ENCODE data around the gene SPSB3. TPM values are rescaled to one million over a fixed set of nuclear protein-coding genes. Genes with fewer than 3 reads are reported as not detected.

Gene SPSB3
- 10 to 100 TPM; 31.1 to 33.0 TPM for total RNA-seq

DNA sequence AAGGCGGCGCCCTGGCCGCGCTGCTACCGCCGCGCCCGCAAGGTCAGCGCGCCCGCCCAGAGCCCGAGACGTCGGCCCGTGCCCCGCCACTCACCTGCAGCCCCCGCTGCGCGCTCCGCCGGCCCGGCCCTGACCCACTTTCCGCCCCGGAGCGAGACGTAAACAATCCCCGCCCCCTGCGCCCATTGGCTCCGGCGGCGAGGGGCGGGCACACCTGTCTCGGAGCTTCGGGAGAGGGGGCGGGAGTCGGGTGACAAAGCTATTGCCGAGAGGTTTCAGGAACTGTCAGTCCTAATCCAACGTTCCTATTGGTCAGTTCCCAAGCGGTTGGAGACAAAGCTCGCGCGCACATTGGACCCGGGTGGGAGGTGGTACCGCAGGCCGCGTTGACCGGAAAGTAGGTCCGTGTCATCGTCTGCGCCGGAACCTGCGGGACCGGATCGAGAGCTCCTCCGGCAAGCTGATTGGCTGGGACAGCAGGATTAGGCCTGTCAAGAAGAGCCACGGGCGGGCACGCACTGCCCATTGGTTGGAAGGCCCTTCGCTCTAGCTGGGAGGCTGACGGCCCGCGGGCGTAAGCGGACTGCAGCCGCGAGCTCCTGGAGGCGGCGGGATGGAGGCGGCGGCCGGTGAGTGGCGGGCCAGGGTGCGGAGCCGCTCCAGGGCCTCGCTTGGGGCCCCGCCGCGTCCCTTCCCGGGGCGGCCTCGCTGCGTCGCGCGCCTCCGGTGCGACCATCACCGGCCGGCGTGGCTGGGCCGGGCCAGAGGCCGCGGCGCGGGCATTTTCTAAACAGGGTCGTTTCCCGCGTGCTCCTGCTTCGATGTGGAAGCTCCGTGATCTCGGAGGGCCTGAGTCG, at the start of gene SPSB3, which contains the start of gene NUBP2:
SPSB3 (minus strand) TSS at position 164 of the 857 bp plus-strand sequence. CDS start 1,088 bp downstream, outside the sequence.
NUBP2 (plus strand) TSS at position 553 of the 857 bp plus-strand sequence; CDS start at position 614, 61 bp downstream.
- DNase-seq (peak; percentile 100), ATAC-seq (peak; percentile 92)
- peaks cover 11% of the 10 kb centered on the region for H3K36me3 Mint-ChIP-seq (ENCODE audit: low read depth)
- H3K27me3 Mint-ChIP-seq (ENCODE audit: low read depth) = no peaks in the 10 kb centered on the region
- H3K4me3 Mint-ChIP-seq = peak within 1 kb of the TSS; percentile 92
- peak within 1 kb of the TSS; percentile 90 for H3K27ac Mint-ChIP-seq
- CTCF ChIA-PET = interaction anchor here (0.6 to 2.8 kb wide), 11 partner anchors 9 to 474 kb away, joined by 3 to 41 read pairs (median 4); partner anchors contain the start of genes EME2, IFT140, MAPK8IP3 and MRPS34
- POLR2A ChIA-PET = interaction anchor here (0.8 to 4.5 kb wide), 11 partner anchors 11 to 361 kb away, joined by 3 to 39 read pairs (median 3); partner anchors contain the start of genes EME2, FAHD1, HAGH and MAPK8IP3
- H3K9me3 Mint-ChIP-seq (ENCODE audit: insufficient read depth) = no peaks in the 10 kb centered on the region
- peaks cover 33% of the 10 kb centered on the region for H3K4me1 Mint-ChIP-seq (ENCODE audit: low read depth)

DNA sequence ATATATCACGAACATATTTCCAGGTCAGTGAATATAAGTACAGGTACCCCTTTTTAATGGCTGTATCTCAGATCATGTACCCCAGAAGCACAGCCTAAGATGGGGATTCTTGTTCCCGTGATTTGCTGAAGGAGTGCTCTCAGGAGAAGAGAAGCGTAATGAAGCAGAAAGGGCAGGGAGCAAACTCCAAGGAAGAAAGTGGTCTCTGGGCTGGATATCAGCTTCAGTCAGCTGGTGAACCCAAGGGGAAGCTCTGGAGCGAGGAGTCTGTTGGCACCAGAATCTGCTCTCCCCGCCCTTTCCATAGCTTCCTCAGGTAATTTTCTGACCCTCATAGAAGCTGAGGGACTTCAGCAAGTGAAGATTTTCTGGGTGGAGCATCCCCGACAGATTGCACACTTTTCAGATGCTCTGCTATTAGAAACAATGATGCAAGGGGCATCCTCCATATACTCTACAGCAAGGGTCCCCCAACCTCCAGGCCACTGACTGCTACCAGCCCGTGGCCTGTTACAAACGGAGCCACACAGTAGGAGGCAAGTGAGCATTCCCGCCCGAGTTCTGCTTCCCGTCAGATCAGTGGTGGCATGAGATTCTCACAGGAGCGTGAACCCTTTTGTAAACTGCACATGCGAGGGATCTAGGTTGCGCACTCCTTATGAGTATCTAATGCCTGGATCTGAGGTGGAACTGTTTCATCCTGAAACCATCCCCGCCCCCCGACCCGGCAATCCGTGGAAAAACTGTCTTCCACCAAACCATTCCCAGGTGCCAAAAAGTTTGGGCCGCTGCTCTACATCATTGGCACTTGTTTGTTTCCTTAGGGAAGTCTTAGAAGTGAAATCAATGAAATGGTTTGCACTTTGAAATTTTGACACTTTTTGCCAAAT, 49.1 kb upstream of the SPSB3 start:
- ATAC-seq = no peak
- H3K27ac Mint-ChIP-seq = no peak overlapping the region
- H3K4me3 Mint-ChIP-seq = no peak overlapping the region
- no peaks in the 10 kb centered on the region for H3K9me3 Mint-ChIP-seq (ENCODE audit: insufficient read depth)
- H3K4me1 Mint-ChIP-seq (ENCODE audit: low read depth) = peaks cover 20% of the 10 kb centered on the region
- no peak for DNase-seq
- H3K36me3 Mint-ChIP-seq (ENCODE audit: low read depth) = peaks cover 6% of the 10 kb centered on the region
- ChIA-PET CTCF (no interaction called here), POLR2A (no interaction called here)
- no peaks in the 10 kb centered on the region for H3K27me3 Mint-ChIP-seq (ENCODE audit: low read depth)

- Mint-ChIP-seq H3K27me3 (ENCODE audit: low read depth) (no peaks in the 10 kb centered on the region), H3K27ac (no peak overlapping the region), H3K4me3 (no peak overlapping the region), H3K9me3 (ENCODE audit: insufficient read depth) (no peaks in the 10 kb centered on the region), H3K4me1 (ENCODE audit: low read depth) (peaks cover 27% of the 10 kb centered on the region), H3K36me3 (ENCODE audit: low read depth) (peaks cover 6% of the 10 kb centered on the region)
- CTCF ChIA-PET = no interaction called here
- POLR2A ChIA-PET = interaction anchor here (0.5 kb wide), 1 partner anchor 423 kb away, joined by 3 read pairs; no protein-coding TSS in a partner anchor
- ATAC-seq (no peak), DNase-seq (no peak)
Measured at GRCh38 chr16:1830213-1830612, 47.8 kb upstream of the SPSB3 start.

- H3K27me3 Mint-ChIP-seq (ENCODE audit: low read depth) = no peaks in the 10 kb centered on the region
- H3K4me1 Mint-ChIP-seq (ENCODE audit: low read depth) = peaks cover 39% of the 10 kb centered on the region
- H3K9me3 Mint-ChIP-seq (ENCODE audit: insufficient read depth) = no peaks in the 10 kb centered on the region
- CTCF ChIA-PET = no interaction called here
- H3K36me3 Mint-ChIP-seq (ENCODE audit: low read depth) = peaks cover 6% of the 10 kb centered on the region
- POLR2A ChIA-PET = no interaction called here
- no peak overlapping the region for H3K27ac Mint-ChIP-seq
- no peak for DNase-seq
- H3K4me3 Mint-ChIP-seq = peak overlapping the region; percentile 50
- ATAC-seq = no peak
Measured at GRCh38 chr16:1828645-1829410, 46.5 kb upstream of the SPSB3 start.

DNA sequence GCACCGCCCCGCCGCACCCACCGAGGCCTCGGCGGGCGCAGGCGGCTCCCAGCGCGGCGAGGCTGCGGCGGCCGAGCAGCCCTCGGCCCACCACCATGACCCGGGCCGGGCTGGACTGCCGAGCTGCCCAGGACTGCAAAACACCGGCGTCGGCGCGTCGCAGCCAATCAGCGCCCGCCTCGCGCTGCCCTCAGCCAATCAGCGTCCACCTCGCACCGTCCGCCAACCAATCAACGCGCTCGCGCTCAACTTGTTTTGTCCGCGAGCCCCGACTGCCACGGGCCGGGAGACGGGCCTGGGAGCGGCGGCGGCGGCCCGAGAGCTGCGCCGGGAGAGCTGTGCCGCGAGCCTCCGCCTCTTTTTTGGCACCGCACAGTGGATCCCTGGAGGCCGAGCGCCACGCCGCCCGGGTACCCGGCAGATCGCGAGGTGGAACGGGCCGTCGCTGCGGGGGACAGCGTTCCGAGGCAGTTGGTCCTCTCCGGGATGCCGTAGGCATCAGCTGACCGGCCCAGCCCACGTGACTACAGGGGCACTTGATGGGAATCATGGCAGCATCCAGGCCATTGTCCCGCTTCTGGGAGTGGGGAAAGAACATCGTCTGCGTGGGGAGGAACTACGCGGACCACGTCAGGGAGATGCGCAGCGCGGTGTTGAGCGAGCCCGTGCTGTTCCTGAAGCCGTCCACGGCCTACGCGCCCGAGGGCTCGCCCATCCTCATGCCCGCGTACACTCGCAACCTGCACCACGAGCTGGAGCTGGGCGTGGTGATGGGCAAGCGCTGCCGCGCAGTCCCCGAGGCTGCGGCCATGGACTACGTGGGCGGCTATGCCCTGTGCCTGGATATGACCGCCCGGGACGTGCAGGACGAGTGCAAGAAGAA, 44.6 kb upstream of the SPSB3 start, which contains the start of the genes FAHD1 and HAGH:
FAHD1 (plus strand) TSS at position 516 of the 883 bp plus-strand sequence; CDS start at position 549, 33 bp downstream.
HAGH (minus strand) TSS at position 135 of the 883 bp plus-strand sequence; CDS start at position 97, 38 bp downstream.
- POLR2A ChIA-PET = interaction anchor here (0.8 to 2.5 kb wide), 5 partner anchors 44 to 406 kb away, joined by 3 to 6 read pairs (median 3); partner anchors contain the start of genes MAPK8IP3, NUBP2, RPS2 and SPSB3
- CTCF ChIA-PET = interaction anchor here (0.8 to 1.3 kb wide), 5 partner anchors 12 to 177 kb away, joined by 3 to 4 read pairs (median 3); partner anchors contain the start of genes MAPK8IP3 and MSRB1
- no peaks in the 10 kb centered on the region for H3K9me3 Mint-ChIP-seq (ENCODE audit: insufficient read depth)

DNA sequence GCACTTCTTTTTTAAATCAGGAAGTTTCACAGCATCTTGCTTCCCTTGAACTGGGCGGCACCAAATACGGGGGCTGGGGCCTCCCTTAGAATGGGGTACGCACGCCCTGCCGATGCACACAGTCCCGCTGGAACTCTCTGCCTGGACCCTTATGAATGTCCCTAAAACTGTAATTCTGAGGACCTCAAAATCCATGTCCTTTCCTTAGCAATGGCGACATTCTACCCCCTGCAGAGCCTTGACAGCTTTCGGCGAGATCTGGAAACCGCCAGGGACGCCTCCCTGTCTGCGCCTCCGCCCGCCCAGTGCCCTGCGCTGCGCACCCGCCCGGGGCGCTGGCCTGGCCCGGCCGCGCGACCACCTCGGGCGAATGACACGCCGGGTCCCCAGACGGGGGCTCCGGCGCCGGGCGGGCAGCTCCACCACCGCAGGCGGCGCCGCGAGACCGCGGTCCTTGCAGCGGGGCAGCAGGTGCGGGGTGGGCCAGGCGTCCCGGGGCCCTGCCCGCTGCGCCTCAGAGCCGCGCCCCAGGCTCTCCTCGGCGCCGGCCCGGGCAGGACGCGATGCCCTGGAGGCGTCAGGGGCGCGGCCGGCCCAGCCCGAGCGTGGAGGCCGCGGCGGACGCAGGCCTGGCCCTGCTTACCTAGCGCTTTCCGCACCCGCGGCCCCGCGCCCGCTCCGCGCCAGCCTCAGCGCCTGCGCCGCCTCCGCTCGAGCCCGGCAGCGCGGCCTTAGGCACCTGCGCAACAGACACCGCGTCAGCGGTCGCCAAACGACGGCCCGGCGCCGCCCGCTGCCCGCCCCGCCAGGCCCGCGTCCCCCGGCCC, 43.7 kb upstream of the SPSB3 start:
- DNase-seq = peak; percentile 74
- ChIA-PET POLR2A (interaction anchor here (1.0 to 2.5 kb wide), 2 partner anchors 120 to 139 kb away, joined by 3 to 6 read pairs; partner anchors contain the start of genes MAPK8IP3 and RPS2), CTCF (interaction anchor here (0.8 to 1.3 kb wide), 2 partner anchors 20 to 117 kb away, joined by 3 read pairs; partner anchors contain the start of gene MSRB1)
- Mint-ChIP-seq H3K27ac (peak overlapping the region; percentile 86), H3K36me3 (ENCODE audit: low read depth) (peaks cover 6% of the 10 kb centered on the region), H3K4me1 (ENCODE audit: low read depth) (peaks cover 41% of the 10 kb centered on the region), H3K4me3 (peak overlapping the region; percentile 80), H3K9me3 (ENCODE audit: insufficient read depth) (no peaks in the 10 kb centered on the region), H3K27me3 (ENCODE audit: low read depth) (no peaks in the 10 kb centered on the region)
- peak; percentile 77 for ATAC-seq

More for the DNA sequence above, 44.6 kb upstream of the SPSB3 start, which contains the start of the genes FAHD1 and HAGH:
- Mint-ChIP-seq H3K27me3 (ENCODE audit: low read depth) (no peaks in the 10 kb centered on the region), H3K4me1 (ENCODE audit: low read depth) (peaks cover 41% of the 10 kb centered on the region), H3K36me3 (ENCODE audit: low read depth) (peaks cover 6% of the 10 kb centered on the region), H3K27ac (peak within 1 kb of the TSS; percentile 92), H3K4me3 (peak within 1 kb of the TSS; percentile 97)
- ATAC-seq (peak; percentile 90), DNase-seq (peak; percentile 91)

DNA sequence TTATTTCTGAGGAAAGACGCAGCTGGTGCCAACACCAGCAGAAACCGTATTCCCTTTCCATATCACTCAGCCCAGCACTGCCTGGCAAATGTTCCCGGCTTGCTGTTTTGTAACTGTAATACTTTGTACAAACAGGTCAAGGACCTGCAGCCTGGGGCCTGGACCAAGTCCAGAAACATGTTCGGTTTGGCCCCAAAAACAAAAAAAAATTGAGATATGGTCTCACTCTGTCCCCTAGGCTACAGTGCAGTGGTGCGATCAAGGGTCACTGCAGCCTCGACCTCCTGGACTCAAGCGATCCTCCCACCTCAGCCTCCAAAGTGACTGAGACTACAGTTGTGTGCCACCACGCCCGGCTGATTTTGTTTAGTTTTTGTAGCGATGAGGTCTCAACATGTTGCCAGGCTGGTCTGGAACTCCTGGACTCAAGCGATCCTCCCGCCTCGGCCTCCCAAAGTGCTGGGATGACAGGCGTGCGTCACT, 43.1 kb upstream of the SPSB3 start:
- no peak for DNase-seq
- no peaks in the 10 kb centered on the region for H3K9me3 Mint-ChIP-seq (ENCODE audit: insufficient read depth)
- ATAC-seq = no peak
- H3K4me1 Mint-ChIP-seq (ENCODE audit: low read depth) = peaks cover 41% of the 10 kb centered on the region
- H3K4me3 Mint-ChIP-seq = peak overlapping the region; percentile 80
- peak overlapping the region; percentile 86 for H3K27ac Mint-ChIP-seq
- no peaks in the 10 kb centered on the region for H3K27me3 Mint-ChIP-seq (ENCODE audit: low read depth)
- H3K36me3 Mint-ChIP-seq (ENCODE audit: low read depth) = peaks cover 6% of the 10 kb centered on the region
- POLR2A ChIA-PET = interaction anchor here (2.5 kb wide), 1 partner anchor 120 kb away, joined by 6 read pairs; the partner anchor contains the start of gene MAPK8IP3
- CTCF ChIA-PET = interaction anchor here (2.3 kb wide), 1 partner anchor 12 kb away, joined by 7 read pairs; no protein-coding TSS in a partner anchor

GRCh38 chr16:1823821-1824220, 41.5 kb upstream of the SPSB3 start:
- ChIA-PET POLR2A (interaction anchor here (1.6 kb wide), 1 partner anchor 12 kb away, joined by 3 read pairs; no protein-coding TSS in a partner anchor), CTCF (interaction anchor here (0.5 to 2.3 kb wide), 4 partner anchors 10 to 41 kb away, joined by 3 to 7 read pairs (median 4); partner anchors contain the start of genes NUBP2 and SPSB3)
- H3K27me3 Mint-ChIP-seq (ENCODE audit: low read depth) = no peaks in the 10 kb centered on the region
- H3K4me3 Mint-ChIP-seq = no peak overlapping the region
- H3K9me3 Mint-ChIP-seq (ENCODE audit: insufficient read depth) = no peaks in the 10 kb centered on the region
- H3K36me3 Mint-ChIP-seq (ENCODE audit: low read depth) = peaks cover 4% of the 10 kb centered on the region
- no peak for ATAC-seq
- DNase-seq = peak; percentile 35
- peaks cover 35% of the 10 kb centered on the region for H3K4me1 Mint-ChIP-seq (ENCODE audit: low read depth)
- no peak overlapping the region for H3K27ac Mint-ChIP-seq

DNA sequence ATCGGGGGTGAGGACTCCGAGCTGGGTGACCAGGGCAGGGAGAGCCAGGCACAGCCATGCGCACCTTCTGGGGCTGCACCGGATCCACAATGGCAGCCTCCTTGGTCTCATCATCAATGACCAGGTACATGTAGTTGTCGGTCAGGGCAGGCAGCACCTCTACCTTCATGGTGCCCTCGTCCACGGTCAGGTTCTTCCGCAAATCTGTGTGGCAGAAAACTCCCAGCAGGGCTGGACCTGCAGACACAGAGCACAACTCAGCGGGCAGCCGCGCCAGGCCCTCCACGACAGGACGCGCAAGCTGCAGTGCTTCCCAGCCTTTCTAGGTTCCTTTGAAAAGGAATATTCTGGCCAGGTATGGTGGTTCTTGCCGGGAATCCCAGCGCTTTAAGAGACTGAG, 40.4 kb upstream of the SPSB3 start:
- no peak overlapping the region for H3K4me3 Mint-ChIP-seq
- POLR2A ChIA-PET = interaction anchor here (1.6 kb wide), 1 partner anchor 11 kb away, joined by 3 read pairs; no protein-coding TSS in a partner anchor
- H3K27ac Mint-ChIP-seq = no peak overlapping the region
- DNase-seq (no peak), ATAC-seq (no peak)
- no peaks in the 10 kb centered on the region for H3K9me3 Mint-ChIP-seq (ENCODE audit: insufficient read depth)
- no peaks in the 10 kb centered on the region for H3K27me3 Mint-ChIP-seq (ENCODE audit: low read depth)
- H3K4me1 Mint-ChIP-seq (ENCODE audit: low read depth) = peaks cover 27% of the 10 kb centered on the region
- H3K36me3 Mint-ChIP-seq (ENCODE audit: low read depth) = peaks cover 3% of the 10 kb centered on the region
- CTCF ChIA-PET = interaction anchor here (2.3 kb wide), 1 partner anchor 9 kb away, joined by 7 read pairs; no protein-coding TSS in a partner anchor
